Measurements from ENCODE around the gene KREMEN1.

KREMEN1 gene

GRCh38 chr22:29071261-29072045 lies 1.4 kb upstream of the KREMEN1 start:
- peak; percentile 62 for DNase-seq (ENCODE audit: low read depth)
- peak overlapping the region; percentile 3 for H3K4me3 ChIP-seq (ENCODE audit: low read depth, low read length)
- no peak for TF ChIP-seq CTCF (IDR thresholded peaks at IDR 0.05; ENCODE audit: insufficient read depth, low read depth, low read length, missing control alignments)

- H3K4me3 ChIP-seq (ENCODE audit: low read depth, low read length), result peak overlapping the region; percentile 38
- no peak for TF ChIP-seq CTCF (IDR thresholded peaks at IDR 0.05; ENCODE audit: insufficient read depth, low read depth, low read length, missing control alignments)
- DNase-seq (ENCODE audit: low read depth), result peak; percentile 86
Measured at GRCh38 chr22:29072193-29072978, 449 bp upstream of the KREMEN1 start.

- TF ChIP-seq CTCF (IDR thresholded peaks at IDR 0.05; ENCODE audit: insufficient read depth, low read depth, low read length, missing control alignments), result no peak
- no peak overlapping the region for H3K4me3 ChIP-seq (ENCODE audit: low read depth, low read length)
- no peak for DNase-seq (ENCODE audit: low read depth)
Measured at GRCh38 chr22:29073618-29074275, 912 bp downstream of the KREMEN1 start.

- no peak for TF ChIP-seq CTCF (IDR thresholded peaks at IDR 0.05; ENCODE audit: insufficient read depth, low read depth, low read length, missing control alignments)
- no peak overlapping the region for H3K4me3 ChIP-seq (ENCODE audit: low read depth, low read length)
- DNase-seq (ENCODE audit: low read depth), result no peak
Measured at GRCh38 chr22:29074276-29074772, 1.5 kb downstream of the KREMEN1 start.

- DNase-seq (ENCODE audit: low read depth), result no peak
- H3K4me3 ChIP-seq (ENCODE audit: low read depth, low read length), result no peak overlapping the region
Measured at GRCh38 chr22:29078036-29078868, 5.4 kb downstream of the KREMEN1 start.

More at GRCh38 chr22:29078036-29078868, 5.4 kb downstream of the KREMEN1 start:
- TF ChIP-seq CTCF (IDR thresholded peaks at IDR 0.05; ENCODE audit: insufficient read depth, low read depth, low read length, missing control alignments), result no peak
